Hepatocyte (in vitro differentiated cells): ENCODE data around the gene DNER. TPM values are rescaled to one million over a fixed set of nuclear protein-coding genes. Genes with fewer than 3 reads are reported as not detected.

ENCODE experiments used
- DNase-seq: peaks from one replicate; pipeline ENCODE4 v3.0.0-alpha.2; 2016; ENCODE audit warnings: low spot score
- H2AFZ ChIP-seq: fragments of 200-600 bp; sonication (generic); 2 replicates; pipeline ENCODE4 v1.6.0; 2016; ENCODE audit warnings: antibody characterized with exemption, mild to moderate bottlenecking
- H3K27ac ChIP-seq: fragments of 200-600 bp; sonication (generic); 2 replicates; pipeline ENCODE4 v1.5.1; 2016; ENCODE audit warnings: mild to moderate bottlenecking
- H3K27me3 ChIP-seq: fragments of 200-600 bp; sonication (generic); 2 replicates; pipeline ENCODE4 v1.6.1; 2016
- H3K36me3 ChIP-seq: fragments of 200-600 bp; sonication (generic); replicated peaks from 2 replicates; pipeline ENCODE4 v1.5.1; 2016; ENCODE audit warnings: low read depth; ENCODE audit not compliant: insufficient read depth
- H3K4me1 ChIP-seq: fragments of 200-600 bp; sonication (generic); 2 replicates; pipeline ENCODE4 v1.5.1; 2016; ENCODE audit warnings: mild to moderate bottlenecking, moderate library complexity; ENCODE audit not compliant: insufficient read depth
- H3K4me2 ChIP-seq: fragments of 200-600 bp; sonication (generic); 2 replicates; pipeline ENCODE4 v1.6.0; 2016
- H3K4me3 ChIP-seq: fragments of 200-600 bp; sonication (generic); 2 replicates; pipeline ENCODE4 v1.5.1; 2016; ENCODE audit warnings: mild to moderate bottlenecking
- H3K79me2 ChIP-seq: fragments of 200-600 bp; sonication (generic); 2 replicates; pipeline ENCODE4 v1.6.0; 2017; ENCODE audit warnings: mild to moderate bottlenecking
- H3K9me2 ChIP-seq: fragments of 200-600 bp; sonication (generic); replicated peaks from 2 replicates; pipeline ENCODE4 v1.6.0; 2017; ENCODE audit warnings: mild to moderate bottlenecking; ENCODE audit not compliant: insufficient read depth
- H3K9me3 ChIP-seq: fragments of 200-600 bp; sonication (generic); 2 replicates; pipeline ENCODE4 v1.5.1; 2016; ENCODE audit warnings: low read depth, mild to moderate bottlenecking
- H4K20me1 ChIP-seq: fragments of 200-600 bp; sonication (generic); 2 replicates; pipeline ENCODE4 v1.6.0; 2016; ENCODE audit warnings: mild to moderate bottlenecking; ENCODE audit not compliant: insufficient read depth, poor library complexity, severe bottlenecking
- CTCF ChIP-seq: fragments of 200-600 bp; sonication (generic); IDR thresholded peaks from 2 replicates; pipeline ENCODE4 v1.5.1; 2016; ENCODE audit warnings: antibody characterized with exemption, mild to moderate bottlenecking; ENCODE audit not compliant: poor library complexity
- EZH2 ChIP-seq: fragments of 200-600 bp; sonication (generic); IDR thresholded peaks from 2 replicates; pipeline ENCODE4 v1.6.1; 2016; ENCODE audit warnings: antibody characterized with exemption, mild to moderate bottlenecking, borderline replicate concordance
- EZH2phosphoT487 ChIP-seq: fragments of 200-600 bp; sonication (generic); IDR thresholded peaks from one replicate; pipeline ENCODE4 v1.6.1; 2018; ENCODE audit warnings: antibody characterized with exemption, mild to moderate bottlenecking, low read depth, moderate library complexity; ENCODE audit not compliant: unreplicated experiment, severe bottlenecking
- WGBS: methylation state at CpG from one replicate; pipeline ENCODE4 v1.1.6; 2016; ENCODE audit warnings: low lambda C conversion rate; ENCODE audit errors: missing lambda C conversion rate; 5-methylcytosine and 5-hydroxymethylcytosine counted together
- polyA plus RNA-seq: library from polyadenylated mRNA; unstranded; fragments of >200 nt; fragmentation: Nextera tagmentation; extraction: Ambion mirVana; gene quantifications from 2 replicates; pipeline ENCODE4 v1.2.1, GENCODE V29; 2016
- total RNA-seq: library from RNA; depleted of rRNA; stranded (reverse); fragments of >200 nt; gene quantifications from 2 replicates; pipeline ENCODE4 v1.2.3, GENCODE V29; 2014

DNER gene
- total and polyA plus RNA-seq, 2 experiments from 2014 or later = 0.37 TPM; not detected in 1

DNA sequence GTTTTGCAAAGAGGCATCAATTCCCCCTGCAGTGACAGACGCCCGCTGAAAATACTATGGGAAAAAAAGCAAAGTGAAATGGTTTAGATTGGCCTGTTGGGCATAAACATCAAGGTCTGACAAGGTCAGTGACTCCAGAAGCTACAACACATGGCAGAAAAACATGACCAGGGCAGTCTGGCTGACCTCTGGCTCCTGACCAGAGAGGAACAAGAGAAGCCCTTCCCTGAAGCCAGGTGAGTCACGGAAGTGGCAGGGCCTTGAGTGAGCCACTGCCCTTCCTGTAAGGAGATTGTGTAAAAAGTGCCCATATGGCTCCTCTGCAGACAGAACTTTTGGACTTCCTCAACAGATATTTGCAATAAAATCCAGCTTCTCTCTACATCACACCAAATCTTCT is 72.0 kb downstream of the DNER start:
- Histone ChIP-seq H3K9me3 (no peaks in the 10 kb centered on the region), H3K9me2 (no peaks in the 10 kb centered on the region), H3K79me2 (no peaks in the 10 kb centered on the region), H3K4me3 (no peak overlapping the region), H3K4me2 (no peak overlapping the region), H3K4me1 (no peaks in the 10 kb centered on the region), H3K27me3 (no peaks in the 10 kb centered on the region), H4K20me1 (no peaks in the 10 kb centered on the region), H2AFZ (no peak overlapping the region), H3K36me3 (no peaks in the 10 kb centered on the region), H3K27ac (no peak overlapping the region)
- no peak for TF ChIP-seq EZH2
- DNase-seq = no peak
- 85% methylated on average over 3 of the region's 3 CpGs for WGBS

GRCh38 chr2:229641676-229642075 is 72.7 kb downstream of the DNER start:
- 67% methylated on average over 3 of the region's 3 CpGs for WGBS
- no peaks in the 10 kb centered on the region for H3K36me3 ChIP-seq
- no peaks in the 10 kb centered on the region for H3K79me2 ChIP-seq
- no peaks in the 10 kb centered on the region for H3K4me1 ChIP-seq
- DNase-seq = no peak
- H3K27me3 ChIP-seq = no peaks in the 10 kb centered on the region
- no peak for TF ChIP-seq EZH2phosphoT487
- no peak for TF ChIP-seq CTCF
- no peak for TF ChIP-seq EZH2
- H3K4me3 ChIP-seq = no peak overlapping the region
- H3K27ac ChIP-seq = no peak overlapping the region
- no peaks in the 10 kb centered on the region for H3K9me2 ChIP-seq
- H4K20me1 ChIP-seq = no peaks in the 10 kb centered on the region
- H3K9me3 ChIP-seq = no peaks in the 10 kb centered on the region
- H2AFZ ChIP-seq = no peak overlapping the region
- no peak overlapping the region for H3K4me2 ChIP-seq

DNA sequence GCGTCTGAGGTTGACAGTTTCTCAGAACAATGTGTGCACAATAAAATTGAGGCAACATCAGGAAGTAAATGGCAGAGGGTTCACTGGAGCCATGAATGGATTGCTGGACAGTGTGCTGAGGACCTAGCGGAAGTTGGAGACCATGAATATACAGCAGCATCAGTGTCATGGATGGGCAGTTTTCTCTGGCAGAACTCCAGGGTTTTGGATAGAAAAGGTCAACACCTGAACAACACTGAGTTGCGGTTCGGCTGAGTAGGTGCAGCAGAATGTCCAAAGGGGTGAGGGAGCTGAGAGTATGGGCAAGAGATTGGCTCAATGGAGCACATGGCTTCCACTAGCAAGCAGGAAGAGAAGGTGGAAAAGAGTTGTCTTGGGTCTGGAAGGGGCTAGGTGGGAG is 73.7 kb downstream of the DNER start:
- no peaks in the 10 kb centered on the region for H3K9me2 ChIP-seq
- no peaks in the 10 kb centered on the region for H3K4me1 ChIP-seq
- H3K4me3 ChIP-seq = no peak overlapping the region
- no peak overlapping the region for H3K27ac ChIP-seq
- H3K27me3 ChIP-seq = no peaks in the 10 kb centered on the region
- TF ChIP-seq EZH2phosphoT487 (no peak), EZH2 (no peak), CTCF (no peak)
- no peaks in the 10 kb centered on the region for H3K9me3 ChIP-seq
- no peaks in the 10 kb centered on the region for H3K36me3 ChIP-seq
- WGBS = 96% methylated on average over 4 of the region's 4 CpGs
- H2AFZ ChIP-seq = no peak overlapping the region
- H4K20me1 ChIP-seq = no peaks in the 10 kb centered on the region
- no peaks in the 10 kb centered on the region for H3K79me2 ChIP-seq
- H3K4me2 ChIP-seq = no peak overlapping the region
- no peak for DNase-seq

- Histone ChIP-seq H3K27ac (no peak overlapping the region), H4K20me1 (no peaks in the 10 kb centered on the region), H3K36me3 (no peaks in the 10 kb centered on the region), H3K79me2 (no peaks in the 10 kb centered on the region), H3K4me1 (no peaks in the 10 kb centered on the region), H3K4me3 (no peak overlapping the region), H3K9me2 (no peaks in the 10 kb centered on the region), H2AFZ (no peak overlapping the region), H3K9me3 (no peaks in the 10 kb centered on the region), H3K27me3 (peaks cover 7% of the 10 kb centered on the region), H3K4me2 (no peak overlapping the region)
- DNase-seq = no peak
- TF ChIP-seq CTCF = no peak
- TF ChIP-seq EZH2phosphoT487 = no peak
- TF ChIP-seq EZH2 = no peak
Observed at GRCh38 chr2:229636571-229636970, 77.8 kb downstream of the DNER start.
